Common myeloid progenitor, CD34-positive (primary cell): Measurements from ENCODE around the gene RHOXF1. TPM values are rescaled to one million over a fixed set of nuclear protein-coding genes. Genes with fewer than 3 reads are reported as not detected.
A peak's percentile ranks its signal among the peaks of the same experiment; 100 is the strongest.
"Not testable (repeated sequence)": the region's sequence is repeated elsewhere in the genome, so short reads cannot be mapped to it uniquely, and the experiment has no call there.

Experiments used
- CTCF ChIA-PET: fragments of 350-600 bp; sonication (Branson Sonifier 250); formaldehyde crosslinking; loops from one replicate; lab custom pipeline; 2021; ENCODE audit warnings: antibody characterized with exemption; lab: Charles Lee
- POLR2A ChIA-PET: fragments of 350-600 bp; sonication (Branson Sonifier 250); formaldehyde crosslinking; loops from one replicate; lab custom pipeline; 2021; ENCODE audit warnings: antibody characterized with exemption; lab: Charles Lee
- DNase-seq, 3 donors: peaks; one replicate each; pipeline versions ENCODE4 v3.0.0 to v3.0.0-alpha.2; 2013
- H3K27ac ChIP-seq, 2 experiments: 1 replicate in 1 of 2; 2 replicates in 1 of 2; pipeline ENCODE4 v1.7.0; 2013; ENCODE audit warnings: inconsistent platforms in 2 of 2, low read length in 2 of 2, mild to moderate bottlenecking in 2 of 2, low read depth in 1 of 2, moderate library complexity in 1 of 2; ENCODE audit not compliant: severe bottlenecking in 2 of 2, insufficient read depth in 1 of 2, poor library complexity in 1 of 2
- H3K27me3 ChIP-seq, 5 experiments: replicated peaks in 2 of 5; 1 replicate in 3 of 5; 2 replicates in 2 of 5; pipeline versions ENCODE4 v1.6.1 to v1.7.0; 2013; ENCODE audit warnings: low read length in 4 of 5, mild to moderate bottlenecking in 2 of 5, moderate library complexity in 2 of 5, inconsistent platforms in 1 of 5; ENCODE audit not compliant: insufficient read depth in 5 of 5, control insufficient read depth in 4 of 5
- H3K36me3 ChIP-seq, 4 experiments: 1 replicate in 2 of 4; 2 replicates in 2 of 4; pipeline versions ENCODE4 v1.6.1 to v1.7.0; 2013; ENCODE audit warnings: low read length in 3 of 4, control low read depth in 1 of 4, mild to moderate bottlenecking in 1 of 4; ENCODE audit not compliant: control insufficient read depth in 4 of 4, insufficient read depth in 4 of 4
- H3K4me1 ChIP-seq, 4 experiments: 1 replicate in 3 of 4; 2 replicates in 1 of 4; pipeline versions ENCODE4 v1.6.1 to v1.7.1; 2013; ENCODE audit warnings: low read length in 3 of 4, mild to moderate bottlenecking in 3 of 4, control low read depth in 1 of 4, inconsistent platforms in 1 of 4, moderate library complexity in 1 of 4; ENCODE audit not compliant: control insufficient read depth in 4 of 4, insufficient read depth in 4 of 4; ENCODE audit errors: control extremely low read depth in 1 of 4
- H3K4me3 ChIP-seq, 7 experiments: 1 replicate in 4 of 7; 2 replicates in 3 of 7; pipeline versions ENCODE4 v1.5.1 to v1.7.0; 2013; ENCODE audit warnings: mild to moderate bottlenecking in 7 of 7, low read length in 6 of 7, moderate library complexity in 6 of 7, inconsistent platforms in 2 of 7, low read depth in 2 of 7, control low read depth in 1 of 7; ENCODE audit not compliant: insufficient read depth in 4 of 7, control insufficient read depth in 1 of 7; ENCODE audit errors: extremely low read depth in 1 of 7
- H3K9me3 ChIP-seq, 5 experiments: 1 replicate in 4 of 5; 2 replicates in 1 of 5; pipeline versions ENCODE4 v1.6.1 to v1.7.1; 2013; ENCODE audit warnings: low read length in 4 of 5, mild to moderate bottlenecking in 2 of 5, inconsistent platforms in 1 of 5, low read depth in 1 of 5, moderate library complexity in 1 of 5; ENCODE audit not compliant: control insufficient read depth in 4 of 5, insufficient read depth in 2 of 5; ENCODE audit errors: control extremely low read depth in 1 of 5
- WGBS: methylation state at CpG from one replicate; pipeline ENCODE4 v1.1.5; 2013; ENCODE audit not compliant: insufficient coverage; 5-methylcytosine and 5-hydroxymethylcytosine counted together
- polyA plus RNA-seq: library from polyadenylated mRNA; unstranded; fragments of 120-200 nt; gene quantifications from one replicate; pipeline ENCODE4 v1.2.1, GENCODE V29; 2013

Gene RHOXF1
- polyA plus RNA-seq, result 0.57 TPM

- Histone ChIP-seq H3K9me3 (no peaks in the 10 kb centered on the region), H3K27me3 (peaks cover 0 to 5% (median 0%) of the 10 kb centered on the region in 5 experiments), H3K27ac (no peak within 1 kb of the TSS), H3K36me3 (no peaks in the 10 kb centered on the region), H3K4me3 (no peak within 1 kb of the TSS), H3K4me1 (no peaks in the 10 kb centered on the region)
- no peak for DNase-seq
- POLR2A ChIA-PET, result no interaction called here
- 84% methylated on average over 31 of the region's 35 CpGs for WGBS
- CTCF ChIA-PET, result no interaction called here
Observed at GRCh38 chrX:120115438-120115963, at the start of gene RHOXF1. TSS of gene RHOXF1 (minus strand) at chrX:120115913. CDS start at chrX:120115862, 51 bp downstream.

DNA sequence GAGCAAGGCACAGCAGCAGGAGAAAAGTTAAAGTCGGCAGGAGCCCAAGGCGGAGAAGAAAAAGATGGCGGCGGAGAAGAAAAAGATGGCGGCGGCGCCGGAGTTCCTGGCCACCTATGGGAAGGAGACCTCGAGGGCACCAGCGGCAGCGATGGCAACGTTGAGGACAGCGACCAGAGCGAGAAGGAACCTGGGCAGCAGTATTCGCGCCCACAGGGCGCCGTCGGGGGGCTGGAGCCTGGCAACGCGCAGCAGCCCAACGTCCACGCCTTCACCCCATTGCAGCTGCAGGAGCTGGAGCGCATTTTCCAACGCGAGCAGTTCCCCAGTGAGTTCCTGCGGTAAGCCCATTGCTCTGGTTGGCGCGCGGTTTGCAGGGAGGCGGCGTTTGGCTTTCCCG is 43.4 kb upstream of the RHOXF1 start:
- POLR2A ChIA-PET, DNase-seq, H3K27ac ChIP-seq, H3K4me1 ChIP-seq, CTCF ChIA-PET, H3K27me3 ChIP-seq, H3K36me3 ChIP-seq, H3K4me3 ChIP-seq, H3K9me3 ChIP-seq: not testable (repeated sequence)
- no CpG with 5 or more reads among the region's 33 CpGs for WGBS

GRCh38 chrX:120158313-120158712 is 42.6 kb upstream of the RHOXF1 start, which contains the start of gene RHOXF2:
TSS of gene RHOXF2 (plus strand) at chrX:120158613. CDS start at chrX:120158751, 138 bp downstream.
- H3K9me3 ChIP-seq, result not testable (repeated sequence)

DNA sequence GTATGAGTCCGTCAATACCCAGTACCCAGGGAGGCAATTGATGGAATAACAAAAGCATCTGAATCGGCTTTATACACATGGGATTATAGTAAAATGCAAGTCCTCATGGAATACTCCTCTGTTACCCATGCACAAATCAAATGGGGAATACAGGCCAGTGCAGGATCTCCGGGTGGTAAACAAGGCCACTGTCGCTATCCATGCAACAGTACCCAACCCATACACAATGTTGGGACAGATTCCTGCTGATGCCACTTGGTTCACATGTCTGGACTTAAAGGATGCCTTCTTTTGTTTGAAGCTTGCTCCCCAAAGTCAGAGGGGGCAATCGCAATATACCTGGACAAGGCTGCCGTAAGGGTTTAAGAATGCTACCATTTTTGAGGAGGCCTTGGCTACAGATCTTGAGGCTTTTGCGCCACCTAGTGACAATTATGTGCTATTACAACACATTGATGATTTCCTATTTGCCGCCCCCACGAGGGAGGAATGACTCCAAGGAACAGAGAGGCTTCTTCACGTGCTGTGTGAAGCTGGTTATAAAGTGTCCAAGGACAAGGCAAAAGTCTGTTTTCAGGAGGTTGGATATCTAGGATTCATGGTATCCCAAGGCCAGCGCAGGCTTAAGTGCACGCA is 34.5 kb upstream of the RHOXF1 start:
- H3K9me3 ChIP-seq, result peaks cover 0 to 13% (median 7%) of the 10 kb centered on the region in 5 experiments

More at GRCh38 chrX:120158313-120158712, 42.6 kb upstream of the RHOXF1 start, which contains the start of gene RHOXF2:
- CTCF ChIA-PET, H3K4me1 ChIP-seq, H3K4me3 ChIP-seq, DNase-seq, H3K27me3 ChIP-seq, H3K36me3 ChIP-seq, H3K27ac ChIP-seq, POLR2A ChIA-PET: not testable (repeated sequence)
- no CpG with 5 or more reads among the region's 15 CpGs for WGBS

DNA sequence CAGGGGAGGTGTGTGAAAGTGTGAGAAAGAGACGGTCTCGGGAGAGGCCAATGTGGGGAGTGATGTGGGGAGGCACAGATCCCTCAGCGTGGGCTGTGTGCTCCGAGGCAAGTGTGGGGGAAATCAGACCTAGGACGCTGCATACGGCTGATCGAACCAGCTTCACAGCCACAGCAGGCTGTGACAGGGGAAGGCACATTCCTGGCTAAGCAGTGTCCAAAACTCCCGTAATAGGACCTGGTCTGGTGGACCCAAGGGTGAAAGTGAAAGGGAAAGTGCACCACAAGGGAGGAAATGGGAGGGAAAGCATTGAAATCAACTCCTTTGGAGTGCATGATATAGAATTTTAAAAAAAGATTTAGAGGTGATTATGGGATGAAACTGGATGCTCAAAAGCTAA is 31.8 kb upstream of the RHOXF1 start:
- no peak for DNase-seq
- Histone ChIP-seq H3K27ac (no peak overlapping the region), H3K27me3 (peaks cover 0 to 9% (median 0%) of the 10 kb centered on the region in 5 experiments), H3K9me3 (peaks cover 0 to 13% (median 7%) of the 10 kb centered on the region in 5 experiments), H3K4me3 (no peak overlapping the region), H3K4me1 (peaks cover 0 to 6% (median 0%) of the 10 kb centered on the region in 4 experiments), H3K36me3 (no peaks in the 10 kb centered on the region)
- ChIA-PET POLR2A (no interaction called here), CTCF (no interaction called here)
- 95% methylated on average over 7 of the region's 8 CpGs for WGBS

More for the DNA sequence above, 34.5 kb upstream of the RHOXF1 start:
- H3K27me3 ChIP-seq, H3K4me1 ChIP-seq, H3K4me3 ChIP-seq, DNase-seq, H3K36me3 ChIP-seq, H3K27ac ChIP-seq, POLR2A ChIA-PET, CTCF ChIA-PET: not testable (repeated sequence)
- WGBS, result no CpG with 5 or more reads among the region's 12 CpGs

- WGBS, result 71% methylated on average over 1 of the region's 1 CpG
- POLR2A ChIA-PET, H3K27ac ChIP-seq, CTCF ChIA-PET, H3K36me3 ChIP-seq, H3K4me1 ChIP-seq, H3K27me3 ChIP-seq, H3K4me3 ChIP-seq: not testable (repeated sequence)
- peak in 1 of 3 donors; percentile 12 for DNase-seq
- H3K9me3 ChIP-seq, result peaks cover 0 to 13% (median 7%) of the 10 kb centered on the region in 5 experiments
Observed at GRCh38 chrX:120146323-120146722, 30.6 kb upstream of the RHOXF1 start.

- WGBS, result 36% methylated on average over 2 of the region's 4 CpGs
- peak in 2 of 3 donors; percentile 45 to 46 for DNase-seq
- CTCF ChIA-PET, result no interaction called here
Observed at GRCh38 chrX:120145295-120145925, 29.7 kb upstream of the RHOXF1 start.

More at GRCh38 chrX:120145295-120145925, 29.7 kb upstream of the RHOXF1 start:
- Histone ChIP-seq H3K36me3 (no peaks in the 10 kb centered on the region), H3K27ac (no peak overlapping the region), H3K9me3 (peaks cover 0 to 13% (median 7%) of the 10 kb centered on the region in 5 experiments), H3K27me3 (peaks cover 0 to 9% (median 0%) of the 10 kb centered on the region in 5 experiments), H3K4me1 (peaks cover 0 to 6% (median 0%) of the 10 kb centered on the region in 4 experiments), H3K4me3 (no peak overlapping the region)
- POLR2A ChIA-PET, result no interaction called here
